HepG2 (cell line): Measurements from ENCODE around the gene BCAS4. TPM values are rescaled to one million over a fixed set of nuclear protein-coding genes. Genes with fewer than 3 reads are reported as not detected.

ENCODE experiments used
- BCL6 ChIP-seq: IDR thresholded peaks from 2 replicates; pipeline ENCODE4 v1.6.1; 2016; ENCODE audit warnings: missing genetic modification reagents, missing compliant biosample characterization
- HDAC1 ChIP-seq: sonication (generic); formaldehyde crosslinking; IDR thresholded peaks from 2 replicates; pipeline ENCODE4 v1.5.1; 2020; ENCODE audit warnings: mild to moderate bottlenecking, missing genetic modification reagents
- IKZF4 ChIP-seq: sonication (generic); formaldehyde crosslinking; IDR thresholded peaks from 2 replicates; pipeline ENCODE4 v1.5.1; 2020; ENCODE audit warnings: borderline replicate concordance, mild to moderate bottlenecking, low read depth, missing genetic modification reagents; ENCODE audit errors: not compliant biosample characterization
- KDM3A ChIP-seq: IDR thresholded peaks from 2 replicates; pipeline ENCODE4 v1.6.1; 2018; ENCODE audit warnings: low read depth, missing compliant biosample characterization
- SYNCRIP ChIP-seq: fragments of 200-400 bp; formaldehyde crosslinking; IDR thresholded peaks from 2 replicates; pipeline ENCODE4 v1.6.1; 2018; ENCODE audit warnings: mild to moderate bottlenecking, low read depth, low read length; ENCODE audit not compliant: insufficient read depth
- TSC22D2 ChIP-seq: sonication (generic); formaldehyde crosslinking; IDR thresholded peaks from 2 replicates; pipeline ENCODE4 v1.5.1; 2020; ENCODE audit warnings: missing genetic modification reagents, mild to moderate bottlenecking, borderline replicate concordance
- ZNF17 ChIP-seq: sonication (generic); formaldehyde crosslinking; IDR thresholded peaks from 2 replicates; pipeline ENCODE4 v1.5.0; 2020; ENCODE audit warnings: mild to moderate bottlenecking, missing genetic modification reagents
- ZNF205 ChIP-seq: IDR thresholded peaks from 2 replicates; pipeline ENCODE4 v1.6.1; 2018; ENCODE audit warnings: missing biosample characterization, missing genetic modification reagents
- ZNF225 ChIP-seq: sonication (generic); formaldehyde crosslinking; IDR thresholded peaks from 2 replicates; pipeline ENCODE4 v1.4.0; 2020; ENCODE audit warnings: mild to moderate bottlenecking, missing genetic modification reagents
- ZNF3 ChIP-seq: IDR thresholded peaks from 2 replicates; pipeline ENCODE4 v1.7.0; 2017; ENCODE audit warnings: inconsistent platforms
- ZNF317 ChIP-seq: sonication (generic); formaldehyde crosslinking; IDR thresholded peaks from 2 replicates; pipeline ENCODE4 v1.5.0; 2020; ENCODE audit warnings: mild to moderate bottlenecking, missing genetic modification reagents
- ZNF496 ChIP-seq: sonication (generic); formaldehyde crosslinking; IDR thresholded peaks from 2 replicates; pipeline ENCODE4 v1.8.1; 2023; ENCODE audit warnings: mild to moderate bottlenecking, moderate library complexity, missing genetic modification reagents; ENCODE audit not compliant: insufficient replicate concordance
- ZNF567 ChIP-seq: sonication (generic); formaldehyde crosslinking; IDR thresholded peaks from 2 replicates; pipeline ENCODE4 v1.8.1; 2023; ENCODE audit warnings: mild to moderate bottlenecking, missing genetic modification reagents, borderline replicate concordance
- ZNF746 ChIP-seq: sonication (generic); formaldehyde crosslinking; IDR thresholded peaks from 2 replicates; pipeline ENCODE4 v1.8.0; 2022; ENCODE audit warnings: mild to moderate bottlenecking, missing genetic modification reagents
- polyA plus RNA-seq, 8 experiments: library from polyadenylated mRNA; depleted of rRNA in 3 of 8; stranded (reverse) in 7 of 8; unstranded in 1 of 8; fragments of >200 nt; fragmentation: Illumina TruSeq in 4 of 8; extraction: Trizol in 4 of 8; gene quantifications; 2 replicates each; pipeline versions ENCODE4 v1.2.1 to v1.2.3, GENCODE V29; 2011 to 2016; ENCODE audit warnings: low read depth in 4 of 8, missing spikeins in 1 of 8, mixed read lengths in 1 of 8; ENCODE audit not compliant: insufficient read depth in 1 of 8
- total RNA-seq, 5 experiments: library from RNA; depleted of rRNA; stranded (reverse); fragments of >200 nt; fragmentation: Illumina TruSeq; extraction: Trizol; gene quantifications; 2 replicates each; pipeline ENCODE4 v1.2.3, GENCODE V29; 2016; ENCODE audit warnings: low read depth in 1 of 5
- TF ChIP-seq, protein P1 (sequence below): sonication (generic); formaldehyde crosslinking; IDR thresholded peaks from 2 replicates; pipeline ENCODE4 v1.4.0; 2020; ENCODE audit warnings: missing genetic modification reagents, borderline replicate concordance
- TF ChIP-seq, protein P2 (sequence below): sonication (generic); formaldehyde crosslinking; IDR thresholded peaks from 2 replicates; pipeline ENCODE4 v1.8.0; 2022; ENCODE audit warnings: mild to moderate bottlenecking, missing genetic modification reagents, moderate library complexity
- TF ChIP-seq, protein P3 (sequence below): sonication (generic); formaldehyde crosslinking; IDR thresholded peaks from 2 replicates; pipeline ENCODE4 v1.4.0; 2020; ENCODE audit warnings: missing genetic modification reagents, borderline replicate concordance
- TF ChIP-seq, protein P4 (sequence below), 2 experiments: sonication (generic) in 1 of 2; formaldehyde crosslinking in 1 of 2; IDR thresholded peaks; 2 replicates each; pipeline versions ENCODE4 v1.4.0 to v1.6.1; 2018 to 2020; ENCODE audit warnings: missing genetic modification reagents in 2 of 2, borderline replicate concordance in 1 of 2, low read depth in 1 of 2, mild to moderate bottlenecking in 1 of 2, missing biosample characterization in 1 of 2

Gene BCAS4
- total and polyA plus RNA-seq, 2 of the 13 experiments (the other 11 are each of a cell fraction or from before 2014, with no cell fraction given): 7.2 to 8.0 TPM

DNA sequence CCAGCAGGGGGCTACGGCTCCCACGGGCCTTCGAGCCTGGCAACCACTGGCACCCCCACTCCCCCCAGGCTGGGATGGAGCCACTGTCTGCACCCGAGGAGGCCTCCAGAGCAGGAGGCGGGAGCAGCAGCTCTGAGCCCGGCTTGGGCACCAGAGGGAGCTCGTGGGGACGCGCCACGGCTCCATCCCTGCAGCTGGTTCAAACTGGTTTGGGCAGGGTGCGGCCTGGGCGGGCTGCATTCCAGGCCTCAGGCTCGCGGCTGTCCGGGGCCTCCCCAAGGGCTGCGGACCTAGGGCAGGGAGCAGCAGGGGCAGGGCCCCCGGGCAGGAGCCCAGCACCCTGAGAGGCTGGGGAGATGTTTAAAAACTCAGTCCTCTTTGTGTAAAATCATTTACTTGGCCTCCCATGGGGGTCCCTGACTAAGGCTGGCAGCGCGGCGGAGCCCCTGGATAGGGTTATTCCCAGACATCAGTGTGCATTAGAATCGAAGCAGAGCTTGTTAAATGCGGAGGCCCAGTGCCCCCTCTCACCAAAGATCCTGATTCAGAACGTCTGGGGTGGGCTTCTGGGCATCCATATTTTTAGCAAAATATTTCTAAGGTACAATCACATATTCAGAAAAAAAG is 4.1 kb upstream of the BCAS4 start (continued):
- TF ChIP-seq, protein P1, sequence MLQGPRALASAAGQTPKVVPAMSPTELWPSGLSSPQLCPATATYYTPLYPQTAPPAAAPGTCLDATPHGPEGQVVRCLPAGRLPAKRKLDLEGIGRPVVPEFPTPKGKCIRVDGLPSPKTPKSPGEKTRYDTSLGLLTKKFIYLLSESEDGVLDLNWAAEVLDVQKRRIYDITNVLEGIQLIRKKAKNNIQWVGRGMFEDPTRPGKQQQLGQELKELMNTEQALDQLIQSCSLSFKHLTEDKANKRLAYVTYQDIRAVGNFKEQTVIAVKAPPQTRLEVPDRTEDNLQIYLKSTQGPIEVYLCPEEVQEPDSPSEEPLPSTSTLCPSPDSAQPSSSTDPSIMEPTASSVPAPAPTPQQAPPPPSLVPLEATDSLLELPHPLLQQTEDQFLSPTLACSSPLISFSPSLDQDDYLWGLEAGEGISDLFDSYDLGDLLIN: peak; percentile 96; the same call in 1 of the 2 replicates
- no peak for TF ChIP-seq ZNF496 (CRISPR knock-in tag)
- peak; percentile 74 for TF ChIP-seq BCL6 (CRISPR knock-in tag)
- TF ChIP-seq SYNCRIP: no peak
- TF ChIP-seq, protein P2, sequence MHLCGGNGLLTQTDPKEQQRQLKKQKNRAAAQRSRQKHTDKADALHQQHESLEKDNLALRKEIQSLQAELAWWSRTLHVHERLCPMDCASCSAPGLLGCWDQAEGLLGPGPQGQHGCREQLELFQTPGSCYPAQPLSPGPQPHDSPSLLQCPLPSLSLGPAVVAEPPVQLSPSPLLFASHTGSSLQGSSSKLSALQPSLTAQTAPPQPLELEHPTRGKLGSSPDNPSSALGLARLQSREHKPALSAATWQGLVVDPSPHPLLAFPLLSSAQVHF: no peak
- TF ChIP-seq KDM3A (CRISPR knock-in tag): peak; percentile 95
- TF ChIP-seq ZNF567: peak; percentile 95
- no peak; the same call in 1 of the 2 replicates for TF ChIP-seq ZNF746 (CRISPR knock-in tag)
- peak; percentile 84; the same call in 1 of the 2 replicates for TF ChIP-seq ZNF317 (CRISPR knock-in tag)
- TF ChIP-seq, protein P3, sequence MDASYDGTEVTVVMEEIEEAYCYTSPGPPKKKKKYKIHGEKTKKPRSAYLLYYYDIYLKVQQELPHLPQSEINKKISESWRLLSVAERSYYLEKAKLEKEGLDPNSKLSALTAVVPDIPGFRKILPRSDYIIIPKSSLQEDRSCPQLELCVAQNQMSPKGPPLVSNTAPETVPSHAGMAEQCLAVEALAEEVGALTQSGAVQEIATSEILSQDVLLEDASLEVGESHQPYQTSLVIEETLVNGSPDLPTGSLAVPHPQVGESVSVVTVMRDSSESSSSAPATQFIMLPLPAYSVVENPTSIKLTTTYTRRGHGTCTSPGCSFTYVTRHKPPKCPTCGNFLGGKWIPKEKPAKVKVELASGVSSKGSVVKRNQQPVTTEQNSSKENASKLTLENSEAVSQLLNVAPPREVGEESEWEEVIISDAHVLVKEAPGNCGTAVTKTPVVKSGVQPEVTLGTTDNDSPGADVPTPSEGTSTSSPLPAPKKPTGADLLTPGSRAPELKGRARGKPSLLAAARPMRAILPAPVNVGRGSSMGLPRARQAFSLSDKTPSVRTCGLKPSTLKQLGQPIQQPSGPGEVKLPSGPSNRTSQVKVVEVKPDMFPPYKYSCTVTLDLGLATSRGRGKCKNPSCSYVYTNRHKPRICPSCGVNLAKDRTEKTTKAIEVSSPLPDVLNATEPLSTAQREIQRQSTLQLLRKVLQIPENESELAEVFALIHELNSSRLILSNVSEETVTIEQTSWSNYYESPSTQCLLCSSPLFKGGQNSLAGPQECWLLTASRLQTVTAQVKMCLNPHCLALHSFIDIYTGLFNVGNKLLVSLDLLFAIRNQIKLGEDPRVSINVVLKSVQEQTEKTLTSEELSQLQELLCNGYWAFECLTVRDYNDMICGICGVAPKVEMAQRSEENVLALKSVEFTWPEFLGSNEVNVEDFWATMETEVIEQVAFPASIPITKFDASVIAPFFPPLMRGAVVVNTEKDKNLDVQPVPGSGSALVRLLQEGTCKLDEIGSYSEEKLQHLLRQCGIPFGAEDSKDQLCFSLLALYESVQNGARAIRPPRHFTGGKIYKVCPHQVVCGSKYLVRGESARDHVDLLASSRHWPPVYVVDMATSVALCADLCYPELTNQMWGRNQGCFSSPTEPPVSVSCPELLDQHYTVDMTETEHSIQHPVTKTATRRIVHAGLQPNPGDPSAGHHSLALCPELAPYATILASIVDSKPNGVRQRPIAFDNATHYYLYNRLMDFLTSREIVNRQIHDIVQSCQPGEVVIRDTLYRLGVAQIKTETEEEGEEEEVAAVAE (CRISPR knock-in tag): peak; percentile 52; the same call in 1 of the 2 replicates
- peak; percentile 51; the same call in 1 of the 2 replicates for TF ChIP-seq ZNF3 (CRISPR knock-in tag)
- TF ChIP-seq ZNF17: no peak
- TF ChIP-seq TSC22D2 (CRISPR knock-in tag): peak; percentile 71; the same call in 1 of the 2 replicates
- peak; percentile 91 for TF ChIP-seq IKZF4 (CRISPR knock-in tag)
- peak; percentile 95 for TF ChIP-seq ZNF225 (CRISPR knock-in tag)
- TF ChIP-seq, protein P4, sequence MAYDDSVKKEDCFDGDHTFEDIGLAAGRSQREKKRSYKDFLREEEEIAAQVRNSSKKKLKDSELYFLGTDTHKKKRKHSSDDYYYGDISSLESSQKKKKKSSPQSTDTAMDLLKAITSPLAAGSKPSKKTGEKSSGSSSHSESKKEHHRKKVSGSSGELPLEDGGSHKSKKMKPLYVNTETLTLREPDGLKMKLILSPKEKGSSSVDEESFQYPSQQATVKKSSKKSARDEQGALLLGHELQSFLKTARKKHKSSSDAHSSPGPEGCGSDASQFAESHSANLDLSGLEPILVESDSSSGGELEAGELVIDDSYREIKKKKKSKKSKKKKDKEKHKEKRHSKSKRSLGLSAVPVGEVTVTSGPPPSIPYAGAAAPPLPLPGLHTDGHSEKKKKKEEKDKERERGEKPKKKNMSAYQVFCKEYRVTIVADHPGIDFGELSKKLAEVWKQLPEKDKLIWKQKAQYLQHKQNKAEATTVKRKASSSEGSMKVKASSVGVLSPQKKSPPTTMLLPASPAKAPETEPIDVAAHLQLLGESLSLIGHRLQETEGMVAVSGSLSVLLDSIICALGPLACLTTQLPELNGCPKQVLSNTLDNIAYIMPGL (CRISPR knock-in tag; IDR thresholded peaks at IDR 0.05; ENCODE audit: borderline replicate concordance in 1 of 2, low read depth in 1 of 2): peak; percentile 99
- peak; percentile 61; the same call in 1 of the 2 replicates for TF ChIP-seq ZNF205
- TF ChIP-seq HDAC1 (CRISPR knock-in tag): peak; percentile 97
